ENCODE data around the gene EPB41L5. TPM values are rescaled to one million over a fixed set of nuclear protein-coding genes. Genes with fewer than 3 reads are reported as not detected.
"Not testable (repeated sequence)": the region's sequence is repeated elsewhere in the genome, so short reads cannot be mapped to it uniquely, and the experiment has no call there.

EPB41L5 gene
- total RNA-seq, 4 donors from 2014 or later: 9.2 to 56.5 (median 25.1) TPM

DNA sequence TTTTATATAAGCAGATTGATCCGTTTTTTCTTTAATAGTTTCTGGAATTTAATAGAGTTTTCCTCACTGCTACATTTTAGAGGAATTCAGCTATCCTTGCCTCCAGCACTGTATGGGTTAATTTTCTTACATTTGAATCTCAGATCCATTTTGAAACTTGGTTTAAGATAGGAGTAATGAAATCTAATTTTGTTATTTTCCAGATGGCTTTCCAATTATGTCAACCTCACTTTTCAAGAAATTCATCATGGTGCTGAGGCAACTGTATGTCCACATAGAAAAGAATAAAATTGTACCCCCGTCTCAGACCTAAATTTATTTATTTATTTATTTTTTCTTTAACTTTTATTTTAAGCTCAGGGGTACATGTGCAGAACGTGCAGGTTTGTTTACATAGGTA, 105.1 kb downstream of the EPB41L5 start:
- H3K9me3 ChIP-seq: no peaks in the 10 kb centered on the region
- DNase-seq: no peak
- intact Hi-C loops (cut with DNase I; ENCODE audit: low total_unique reads): no loop called here
- H3K27me3 ChIP-seq: no peaks in the 10 kb centered on the region
- TF ChIP-seq, protein P1, sequence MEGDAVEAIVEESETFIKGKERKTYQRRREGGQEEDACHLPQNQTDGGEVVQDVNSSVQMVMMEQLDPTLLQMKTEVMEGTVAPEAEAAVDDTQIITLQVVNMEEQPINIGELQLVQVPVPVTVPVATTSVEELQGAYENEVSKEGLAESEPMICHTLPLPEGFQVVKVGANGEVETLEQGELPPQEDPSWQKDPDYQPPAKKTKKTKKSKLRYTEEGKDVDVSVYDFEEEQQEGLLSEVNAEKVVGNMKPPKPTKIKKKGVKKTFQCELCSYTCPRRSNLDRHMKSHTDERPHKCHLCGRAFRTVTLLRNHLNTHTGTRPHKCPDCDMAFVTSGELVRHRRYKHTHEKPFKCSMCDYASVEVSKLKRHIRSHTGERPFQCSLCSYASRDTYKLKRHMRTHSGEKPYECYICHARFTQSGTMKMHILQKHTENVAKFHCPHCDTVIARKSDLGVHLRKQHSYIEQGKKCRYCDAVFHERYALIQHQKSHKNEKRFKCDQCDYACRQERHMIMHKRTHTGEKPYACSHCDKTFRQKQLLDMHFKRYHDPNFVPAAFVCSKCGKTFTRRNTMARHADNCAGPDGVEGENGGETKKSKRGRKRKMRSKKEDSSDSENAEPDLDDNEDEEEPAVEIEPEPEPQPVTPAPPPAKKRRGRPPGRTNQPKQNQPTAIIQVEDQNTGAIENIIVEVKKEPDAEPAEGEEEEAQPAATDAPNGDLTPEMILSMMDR (IDR thresholded peaks at IDR 0.05): no peak
- no peak for TF ChIP-seq POLR2A (IDR thresholded peaks at IDR 0.05)
- H3K4me1 ChIP-seq: no peaks in the 10 kb centered on the region
- H3K27ac ChIP-seq: no peak overlapping the region
- no peak overlapping the region for H3K4me3 ChIP-seq
- H3K36me3 ChIP-seq: no peaks in the 10 kb centered on the region

- Histone ChIP-seq H3K9me3 (no peaks in the 10 kb centered on the region), H3K36me3 (no peaks in the 10 kb centered on the region), H3K27me3 (no peaks in the 10 kb centered on the region), H3K27ac (no peak overlapping the region), H3K4me1 (no peaks in the 10 kb centered on the region), H3K4me3 (no peak overlapping the region)
- TF ChIP-seq, protein P1 (IDR thresholded peaks at IDR 0.05): no peak
- TF ChIP-seq POLR2A (IDR thresholded peaks at IDR 0.05): no peak
- intact Hi-C loops (cut with DNase I; ENCODE audit: low total_unique reads): no loop called here
- no peak for DNase-seq
Measured at GRCh38 chr2:120118471-120118870, 105.6 kb downstream of the EPB41L5 start.

- not testable (repeated sequence) for H3K4me1 ChIP-seq
Measured at GRCh38 chr2:120121337-120121736, 108.5 kb downstream of the EPB41L5 start.

DNA sequence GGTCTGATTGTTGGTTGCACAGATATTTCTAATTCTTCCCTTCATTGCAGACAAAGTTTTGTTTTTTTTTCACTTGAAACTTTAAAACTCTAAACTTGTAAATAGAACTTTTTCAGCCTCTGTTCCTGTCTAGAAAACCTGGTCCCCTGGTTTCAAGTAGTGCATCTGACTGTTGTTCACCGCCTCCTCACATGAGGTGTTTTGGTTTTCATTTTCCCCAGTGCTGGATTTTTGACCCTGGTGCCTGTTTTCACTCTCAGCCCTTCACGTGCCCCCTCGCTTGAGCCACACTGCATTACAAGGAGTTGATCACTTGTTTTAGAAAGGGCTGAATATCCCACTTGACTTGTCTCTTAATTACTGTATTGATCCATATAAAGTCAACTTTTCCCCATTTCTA, 110.2 kb downstream of the EPB41L5 start:
- Histone ChIP-seq H3K9me3 (no peaks in the 10 kb centered on the region), H3K27ac (no peak overlapping the region)
- intact Hi-C loops (cut with DNase I; ENCODE audit: low total_unique reads): no loop called here

More at GRCh38 chr2:120121337-120121736, 108.5 kb downstream of the EPB41L5 start:
- H3K27me3 ChIP-seq; H3K4me3 ChIP-seq; DNase-seq; intact Hi-C loops (cut with DNase I; ENCODE audit: low total_unique reads); H3K36me3 ChIP-seq; H3K9me3 ChIP-seq; H3K27ac ChIP-seq: not testable (repeated sequence)

GRCh38 chr2:120125195-120125594, 112.3 kb downstream of the EPB41L5 start:
- intact Hi-C loops (cut with DNase I; ENCODE audit: low total_unique reads): no loop called here
- Histone ChIP-seq H3K27me3 (no peaks in the 10 kb centered on the region), H3K4me3 (no peak overlapping the region), H3K36me3 (no peaks in the 10 kb centered on the region), H3K9me3 (no peaks in the 10 kb centered on the region), H3K27ac (no peak overlapping the region), H3K4me1 (no peaks in the 10 kb centered on the region)
- DNase-seq: no peak
- TF ChIP-seq POLR2A (IDR thresholded peaks at IDR 0.05): no peak
- TF ChIP-seq, protein P1 (IDR thresholded peaks at IDR 0.05): no peak

More for the DNA sequence above, 110.2 kb downstream of the EPB41L5 start:
- DNase-seq: no peak
- no peak for TF ChIP-seq POLR2A (IDR thresholded peaks at IDR 0.05)
- TF ChIP-seq, protein P1 (IDR thresholded peaks at IDR 0.05): no peak
- Histone ChIP-seq H3K4me1 (no peaks in the 10 kb centered on the region), H3K27me3 (no peaks in the 10 kb centered on the region), H3K4me3 (no peak overlapping the region), H3K36me3 (no peaks in the 10 kb centered on the region)

DNA sequence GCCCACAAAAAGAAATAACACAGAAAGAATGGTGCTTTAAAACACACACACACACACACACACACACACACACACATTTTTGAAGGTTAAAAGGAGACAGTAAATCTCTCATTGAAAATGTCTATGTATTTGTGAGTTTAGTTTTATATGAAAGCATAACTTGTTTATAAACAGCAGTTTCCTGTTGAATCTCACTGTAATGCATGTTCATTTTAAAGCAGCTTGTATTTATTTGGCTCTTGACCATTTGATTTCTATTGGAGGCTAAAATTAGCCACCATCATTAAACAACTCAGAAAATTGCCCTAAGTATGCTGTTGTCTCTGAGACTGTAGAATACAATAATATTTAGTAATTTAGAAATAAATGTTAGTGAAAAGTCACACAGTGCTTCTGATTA, 115.3 kb downstream of the EPB41L5 start:
- no peaks in the 10 kb centered on the region for H3K36me3 ChIP-seq
- no peak overlapping the region for H3K27ac ChIP-seq
- no peaks in the 10 kb centered on the region for H3K9me3 ChIP-seq
- no peak overlapping the region for H3K4me3 ChIP-seq
- no peak for DNase-seq
- H3K27me3 ChIP-seq: no peaks in the 10 kb centered on the region
- H3K4me1 ChIP-seq: no peaks in the 10 kb centered on the region
- intact Hi-C loops (cut with DNase I; ENCODE audit: low total_unique reads): no loop called here
- TF ChIP-seq POLR2A (IDR thresholded peaks at IDR 0.05): no peak
- TF ChIP-seq, protein P1 (IDR thresholded peaks at IDR 0.05): no peak
